HEK293 (cell line): ENCODE data around the gene PPT2.

Experiments
- BCL11A ChIP-seq: fragments of 450-650 bp; formaldehyde crosslinking; IDR thresholded peaks from 2 replicates; pipeline ENCODE4 v1.5.1; 2016; ENCODE audit warnings: low read depth, missing biosample characterization, missing genetic modification characterization
- FEZF1 ChIP-seq: fragments of 450-650 bp; formaldehyde crosslinking; IDR thresholded peaks from 2 replicates; pipeline ENCODE4 v1.5.1; 2016; ENCODE audit warnings: missing biosample characterization, missing genetic modification characterization
- GFI1B ChIP-seq: fragments of 450-650 bp; formaldehyde crosslinking; IDR thresholded peaks from 2 replicates; pipeline ENCODE4 v1.5.1; 2016; ENCODE audit warnings: missing biosample characterization, missing genetic modification characterization
- GLI2 ChIP-seq: fragments of 450-650 bp; formaldehyde crosslinking; IDR thresholded peaks from 2 replicates; pipeline ENCODE4; 2017; ENCODE audit warnings: missing biosample characterization, missing genetic modification characterization, low read depth, borderline replicate concordance
- HOXD13 ChIP-seq: sonication (generic); formaldehyde crosslinking; IDR thresholded peaks from 2 replicates; pipeline ENCODE4 v1.8.0; 2022; ENCODE audit warnings: missing genetic modification reagents, borderline replicate concordance
- IKZF3 ChIP-seq: fragments of 450-650 bp; IDR thresholded peaks from 2 replicates; pipeline ENCODE4 v1.5.0; 2018; ENCODE audit warnings: missing biosample characterization, mild to moderate bottlenecking, missing genetic modification characterization, moderate library complexity
- MEIS1 ChIP-seq: sonication (generic); formaldehyde crosslinking; IDR thresholded peaks from 2 replicates; pipeline ENCODE4 v1.8.1; 2022; ENCODE audit warnings: missing genetic modification reagents, mild to moderate bottlenecking, borderline replicate concordance
- OVOL3 ChIP-seq: fragments of 450-650 bp; formaldehyde crosslinking; IDR thresholded peaks from 2 replicates; pipeline ENCODE4 v1.5.1; 2016; ENCODE audit warnings: missing biosample characterization, missing genetic modification characterization
- YY1 ChIP-seq: fragments of 450-650 bp; formaldehyde crosslinking; IDR thresholded peaks from 2 replicates; pipeline ENCODE4 v1.5.1; 2018; ENCODE audit warnings: missing biosample characterization, missing genetic modification characterization
- ZFHX2 ChIP-seq: fragments of 450-650 bp; formaldehyde crosslinking; conservative IDR thresholded peaks from 2 replicates; pipeline ENCODE4 v1.5.1; 2016; ENCODE audit warnings: missing biosample characterization, missing genetic modification characterization
- ZNF16 ChIP-seq: fragments of 450-650 bp; formaldehyde crosslinking; IDR thresholded peaks from 2 replicates; pipeline ENCODE4 v1.5.1; 2016; ENCODE audit warnings: low read depth, missing biosample characterization, missing genetic modification characterization
- ZNF169 ChIP-seq: fragments of 450-650 bp; formaldehyde crosslinking; IDR thresholded peaks from 2 replicates; pipeline ENCODE4 v1.5.1; 2016; ENCODE audit warnings: missing biosample characterization, missing genetic modification characterization
- ZNF184 ChIP-seq: fragments of 450-650 bp; IDR thresholded peaks from 2 replicates; pipeline ENCODE4 v1.5.1; 2018; ENCODE audit warnings: missing biosample characterization, mild to moderate bottlenecking, missing genetic modification characterization
- ZNF2 ChIP-seq: fragments of 450-650 bp; formaldehyde crosslinking; IDR thresholded peaks from 2 replicates; pipeline ENCODE4 v1.5.1; 2016; ENCODE audit warnings: missing biosample characterization, missing genetic modification characterization
- ZNF274 ChIP-seq, 2 experiments: fragments of 200-500 bp in 1 of 2; fragments of 450-650 bp in 1 of 2; sonication (Bioruptor generic) in 1 of 2; formaldehyde crosslinking in 1 of 2; IDR thresholded peaks; 2 replicates each; pipeline versions ENCODE4 v1.5.1 to v1.6.1; 2014 to 2016; ENCODE audit warnings: borderline replicate concordance in 1 of 2, inconsistent platforms in 1 of 2, low read length in 1 of 2, missing biosample characterization in 1 of 2, missing genetic modification characterization in 1 of 2
- ZNF292 ChIP-seq: fragments of 450-650 bp; formaldehyde crosslinking; IDR thresholded peaks from 2 replicates; pipeline ENCODE4 v1.5.1; 2016; ENCODE audit warnings: low read depth, missing biosample characterization, missing genetic modification characterization, borderline replicate concordance
- ZNF354C ChIP-seq: fragments of 450-650 bp; formaldehyde crosslinking; IDR thresholded peaks from 2 replicates; pipeline ENCODE4 v1.5.1; 2016; ENCODE audit warnings: missing biosample characterization, missing genetic modification characterization, low read depth, borderline replicate concordance
- ZNF404 ChIP-seq: fragments of 450-650 bp; formaldehyde crosslinking; IDR thresholded peaks from 2 replicates; pipeline ENCODE4 v1.5.1; 2017; ENCODE audit warnings: missing biosample characterization, missing genetic modification characterization
- ZNF558 ChIP-seq: fragments of 450-650 bp; formaldehyde crosslinking; IDR thresholded peaks from 2 replicates; pipeline ENCODE4 v1.5.1; 2016; ENCODE audit warnings: missing biosample characterization, missing genetic modification characterization
- ZNF777 ChIP-seq: fragments of 450-650 bp; formaldehyde crosslinking; IDR thresholded peaks from 2 replicates; pipeline ENCODE4 v1.5.1; 2017; ENCODE audit warnings: missing biosample characterization, missing genetic modification characterization, borderline replicate concordance
- ZSCAN16 ChIP-seq: fragments of 450-650 bp; formaldehyde crosslinking; IDR thresholded peaks from 2 replicates; pipeline ENCODE4 v1.5.1; 2016; ENCODE audit warnings: missing biosample characterization, missing genetic modification characterization
- TF ChIP-seq, protein P1 (sequence below): fragments of 450-650 bp; formaldehyde crosslinking; IDR thresholded peaks from 2 replicates; pipeline ENCODE4 v1.5.1; 2016; ENCODE audit warnings: missing biosample characterization, missing genetic modification characterization
- TF ChIP-seq, protein P2 (sequence below): fragments of 450-650 bp; formaldehyde crosslinking; IDR thresholded peaks from 2 replicates; pipeline ENCODE4 v1.5.1; 2016; ENCODE audit warnings: missing biosample characterization, missing genetic modification characterization
- TF ChIP-seq, protein P3 (sequence below): fragments of 450-650 bp; formaldehyde crosslinking; IDR thresholded peaks from 2 replicates; pipeline ENCODE4 v1.5.1; 2016; ENCODE audit warnings: missing biosample characterization, missing genetic modification characterization, low read depth
- TF ChIP-seq, protein P4 (sequence below): fragments of 450-650 bp; formaldehyde crosslinking; IDR thresholded peaks from 2 replicates; pipeline ENCODE4 v1.5.1; 2016; ENCODE audit warnings: missing biosample characterization, missing genetic modification characterization
- TF ChIP-seq, protein P5 (sequence below): fragments of 450-650 bp; formaldehyde crosslinking; IDR thresholded peaks from 2 replicates; pipeline ENCODE4 v1.5.1; 2016; ENCODE audit warnings: missing biosample characterization, missing genetic modification characterization, borderline replicate concordance
- TF ChIP-seq, protein P6 (sequence below): fragments of 450-650 bp; formaldehyde crosslinking; IDR thresholded peaks from 2 replicates; pipeline ENCODE4 v1.5.1; 2017; ENCODE audit warnings: missing biosample characterization, missing genetic modification characterization

PPT2 gene

DNA sequence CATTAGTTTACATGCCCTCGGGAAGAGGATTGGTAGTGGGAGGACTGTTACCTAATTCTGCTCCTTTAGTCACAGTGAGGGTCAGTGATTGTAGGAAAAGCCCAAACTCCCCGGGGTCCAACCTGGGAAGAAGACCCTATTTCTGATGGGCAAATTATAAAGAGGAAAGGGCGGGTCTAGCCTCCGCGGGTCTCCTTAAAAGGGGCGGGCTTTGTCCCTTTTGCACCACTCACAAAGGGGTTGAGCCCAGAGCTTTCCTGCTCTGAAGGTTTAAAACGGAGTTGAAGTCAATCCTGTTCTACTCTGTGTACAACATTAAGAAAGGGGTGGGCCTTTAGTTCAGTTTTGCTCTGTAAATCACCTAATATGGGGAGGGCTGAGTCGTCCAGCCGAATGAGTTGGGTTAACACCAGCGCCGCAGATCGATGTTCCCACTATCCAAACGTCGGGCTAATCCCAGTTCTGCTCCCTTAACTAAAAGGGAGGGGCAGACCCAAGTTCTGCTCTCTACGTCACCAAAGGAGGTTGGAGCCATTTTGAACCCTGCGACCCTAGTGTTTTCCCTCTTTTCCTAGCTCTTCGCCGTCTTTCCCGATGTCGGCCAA lies 23.3 kb downstream of the PPT2 start (continued):
- no peak for TF ChIP-seq MEIS1 (CRISPR knock-in tag)
- TF ChIP-seq ZNF184 (tag by site-specific recombination), result no peak; the same call in 1 of the 2 replicates
- peak; percentile 77; the same call in 1 of the 2 replicates for TF ChIP-seq YY1
- TF ChIP-seq HOXD13 (CRISPR knock-in tag), result no peak
- TF ChIP-seq FEZF1 (tag by site-specific recombination), result no peak
- TF ChIP-seq ZNF274 (IDR thresholded peaks at IDR 0.05; ENCODE audit: low read length), result no peak
- TF ChIP-seq ZNF274 (tag by site-specific recombination; IDR thresholded peaks at IDR 0.05; ENCODE audit: borderline replicate concordance), result no peak
- peak; percentile 100 for TF ChIP-seq IKZF3 (tag by site-specific recombination)
- TF ChIP-seq GFI1B, result no peak
- no peak for TF ChIP-seq ZFHX2
- TF ChIP-seq ZNF354C (tag by site-specific recombination), result no peak
- peak; percentile 58; the same call in 1 of the 2 replicates for TF ChIP-seq ZNF2 (tag by site-specific recombination)
- peak; percentile 53; the same call in 1 of the 2 replicates for TF ChIP-seq ZNF558 (tag by site-specific recombination)
- TF ChIP-seq, protein P1, sequence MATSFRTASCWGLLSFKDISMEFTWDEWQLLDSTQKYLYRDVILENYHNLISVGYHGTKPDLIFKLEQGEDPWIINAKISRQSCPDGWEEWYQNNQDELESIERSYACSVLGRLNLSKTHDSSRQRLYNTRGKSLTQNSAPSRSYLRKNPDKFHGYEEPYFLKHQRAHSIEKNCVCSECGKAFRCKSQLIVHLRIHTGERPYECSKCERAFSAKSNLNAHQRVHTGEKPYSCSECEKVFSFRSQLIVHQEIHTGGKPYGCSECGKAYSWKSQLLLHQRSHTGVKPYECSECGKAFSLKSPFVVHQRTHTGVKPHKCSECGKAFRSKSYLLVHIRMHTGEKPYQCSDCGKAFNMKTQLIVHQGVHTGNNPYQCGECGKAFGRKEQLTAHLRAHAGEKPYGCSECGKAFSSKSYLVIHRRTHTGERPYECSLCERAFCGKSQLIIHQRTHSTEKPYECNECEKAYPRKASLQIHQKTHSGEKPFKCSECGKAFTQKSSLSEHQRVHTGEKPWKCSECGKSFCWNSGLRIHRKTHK (tag by site-specific recombination), result no peak
- TF ChIP-seq, protein P2, sequence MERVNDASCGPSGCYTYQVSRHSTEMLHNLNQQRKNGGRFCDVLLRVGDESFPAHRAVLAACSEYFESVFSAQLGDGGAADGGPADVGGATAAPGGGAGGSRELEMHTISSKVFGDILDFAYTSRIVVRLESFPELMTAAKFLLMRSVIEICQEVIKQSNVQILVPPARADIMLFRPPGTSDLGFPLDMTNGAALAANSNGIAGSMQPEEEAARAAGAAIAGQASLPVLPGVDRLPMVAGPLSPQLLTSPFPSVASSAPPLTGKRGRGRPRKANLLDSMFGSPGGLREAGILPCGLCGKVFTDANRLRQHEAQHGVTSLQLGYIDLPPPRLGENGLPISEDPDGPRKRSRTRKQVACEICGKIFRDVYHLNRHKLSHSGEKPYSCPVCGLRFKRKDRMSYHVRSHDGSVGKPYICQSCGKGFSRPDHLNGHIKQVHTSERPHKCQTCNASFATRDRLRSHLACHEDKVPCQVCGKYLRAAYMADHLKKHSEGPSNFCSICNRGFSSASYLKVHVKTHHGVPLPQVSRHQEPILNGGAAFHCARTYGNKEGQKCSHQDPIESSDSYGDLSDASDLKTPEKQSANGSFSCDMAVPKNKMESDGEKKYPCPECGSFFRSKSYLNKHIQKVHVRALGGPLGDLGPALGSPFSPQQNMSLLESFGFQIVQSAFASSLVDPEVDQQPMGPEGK (tag by site-specific recombination), result peak; percentile 70; the same call in 1 of the 2 replicates
- no peak for TF ChIP-seq BCL11A
- TF ChIP-seq GLI2 (tag by site-specific recombination), result no peak
- TF ChIP-seq, protein P3, sequence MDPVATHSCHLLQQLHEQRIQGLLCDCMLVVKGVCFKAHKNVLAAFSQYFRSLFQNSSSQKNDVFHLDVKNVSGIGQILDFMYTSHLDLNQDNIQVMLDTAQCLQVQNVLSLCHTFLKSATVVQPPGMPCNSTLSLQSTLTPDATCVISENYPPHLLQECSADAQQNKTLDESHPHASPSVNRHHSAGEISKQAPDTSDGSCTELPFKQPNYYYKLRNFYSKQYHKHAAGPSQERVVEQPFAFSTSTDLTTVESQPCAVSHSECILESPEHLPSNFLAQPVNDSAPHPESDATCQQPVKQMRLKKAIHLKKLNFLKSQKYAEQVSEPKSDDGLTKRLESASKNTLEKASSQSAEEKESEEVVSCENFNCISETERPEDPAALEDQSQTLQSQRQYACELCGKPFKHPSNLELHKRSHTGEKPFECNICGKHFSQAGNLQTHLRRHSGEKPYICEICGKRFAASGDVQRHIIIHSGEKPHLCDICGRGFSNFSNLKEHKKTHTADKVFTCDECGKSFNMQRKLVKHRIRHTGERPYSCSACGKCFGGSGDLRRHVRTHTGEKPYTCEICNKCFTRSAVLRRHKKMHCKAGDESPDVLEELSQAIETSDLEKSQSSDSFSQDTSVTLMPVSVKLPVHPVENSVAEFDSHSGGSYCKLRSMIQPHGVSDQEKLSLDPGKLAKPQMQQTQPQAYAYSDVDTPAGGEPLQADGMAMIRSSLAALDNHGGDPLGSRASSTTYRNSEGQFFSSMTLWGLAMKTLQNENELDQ (tag by site-specific recombination), result no peak
- TF ChIP-seq ZSCAN16 (tag by site-specific recombination), result no peak
- TF ChIP-seq, protein P4, sequence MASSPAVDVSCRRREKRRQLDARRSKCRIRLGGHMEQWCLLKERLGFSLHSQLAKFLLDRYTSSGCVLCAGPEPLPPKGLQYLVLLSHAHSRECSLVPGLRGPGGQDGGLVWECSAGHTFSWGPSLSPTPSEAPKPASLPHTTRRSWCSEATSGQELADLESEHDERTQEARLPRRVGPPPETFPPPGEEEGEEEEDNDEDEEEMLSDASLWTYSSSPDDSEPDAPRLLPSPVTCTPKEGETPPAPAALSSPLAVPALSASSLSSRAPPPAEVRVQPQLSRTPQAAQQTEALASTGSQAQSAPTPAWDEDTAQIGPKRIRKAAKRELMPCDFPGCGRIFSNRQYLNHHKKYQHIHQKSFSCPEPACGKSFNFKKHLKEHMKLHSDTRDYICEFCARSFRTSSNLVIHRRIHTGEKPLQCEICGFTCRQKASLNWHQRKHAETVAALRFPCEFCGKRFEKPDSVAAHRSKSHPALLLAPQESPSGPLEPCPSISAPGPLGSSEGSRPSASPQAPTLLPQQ (tag by site-specific recombination), result peak; percentile 95
- TF ChIP-seq, protein P5, sequence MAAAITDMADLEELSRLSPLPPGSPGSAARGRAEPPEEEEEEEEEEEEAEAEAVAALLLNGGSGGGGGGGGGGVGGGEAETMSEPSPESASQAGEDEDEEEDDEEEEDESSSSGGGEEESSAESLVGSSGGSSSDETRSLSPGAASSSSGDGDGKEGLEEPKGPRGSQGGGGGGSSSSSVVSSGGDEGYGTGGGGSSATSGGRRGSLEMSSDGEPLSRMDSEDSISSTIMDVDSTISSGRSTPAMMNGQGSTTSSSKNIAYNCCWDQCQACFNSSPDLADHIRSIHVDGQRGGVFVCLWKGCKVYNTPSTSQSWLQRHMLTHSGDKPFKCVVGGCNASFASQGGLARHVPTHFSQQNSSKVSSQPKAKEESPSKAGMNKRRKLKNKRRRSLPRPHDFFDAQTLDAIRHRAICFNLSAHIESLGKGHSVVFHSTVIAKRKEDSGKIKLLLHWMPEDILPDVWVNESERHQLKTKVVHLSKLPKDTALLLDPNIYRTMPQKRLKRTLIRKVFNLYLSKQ (tag by site-specific recombination), result no peak
- no peak for TF ChIP-seq ZNF777
- TF ChIP-seq ZNF404 (tag by site-specific recombination), result no peak
- TF ChIP-seq ZNF169 (tag by site-specific recombination), result no peak
- no peak for TF ChIP-seq ZNF16 (tag by site-specific recombination)
- TF ChIP-seq, protein P6, sequence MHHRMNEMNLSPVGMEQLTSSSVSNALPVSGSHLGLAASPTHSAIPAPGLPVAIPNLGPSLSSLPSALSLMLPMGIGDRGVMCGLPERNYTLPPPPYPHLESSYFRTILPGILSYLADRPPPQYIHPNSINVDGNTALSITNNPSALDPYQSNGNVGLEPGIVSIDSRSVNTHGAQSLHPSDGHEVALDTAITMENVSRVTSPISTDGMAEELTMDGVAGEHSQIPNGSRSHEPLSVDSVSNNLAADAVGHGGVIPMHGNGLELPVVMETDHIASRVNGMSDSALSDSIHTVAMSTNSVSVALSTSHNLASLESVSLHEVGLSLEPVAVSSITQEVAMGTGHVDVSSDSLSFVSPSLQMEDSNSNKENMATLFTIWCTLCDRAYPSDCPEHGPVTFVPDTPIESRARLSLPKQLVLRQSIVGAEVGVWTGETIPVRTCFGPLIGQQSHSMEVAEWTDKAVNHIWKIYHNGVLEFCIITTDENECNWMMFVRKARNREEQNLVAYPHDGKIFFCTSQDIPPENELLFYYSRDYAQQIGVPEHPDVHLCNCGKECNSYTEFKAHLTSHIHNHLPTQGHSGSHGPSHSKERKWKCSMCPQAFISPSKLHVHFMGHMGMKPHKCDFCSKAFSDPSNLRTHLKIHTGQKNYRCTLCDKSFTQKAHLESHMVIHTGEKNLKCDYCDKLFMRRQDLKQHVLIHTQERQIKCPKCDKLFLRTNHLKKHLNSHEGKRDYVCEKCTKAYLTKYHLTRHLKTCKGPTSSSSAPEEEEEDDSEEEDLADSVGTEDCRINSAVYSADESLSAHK, result no peak
- no peak for TF ChIP-seq OVOL3 (tag by site-specific recombination)
- no peak for TF ChIP-seq ZNF292 (tag by site-specific recombination)
